HepG2 (cell line): ENCODE measurements around the gene ZNF189. TPM values are rescaled to one million over a fixed set of nuclear protein-coding genes. Genes with fewer than 3 reads are reported as not detected.

ENCODE experiments used
- ATAC-seq: fragments of 200-7000 bp; cut with Tn5 transposase; 3 replicates; pipeline ENCODE4 v1.9.1; 2020; ENCODE audit warnings: mild to moderate bottlenecking, moderate library complexity
- BruUV-seq: library from RNA; stranded (reverse); fragments of 400-500 nt; replicated peaks from 2 replicates; lab custom pipeline; 2021; lab: Mats Ljungman, UMichigan
- CTCF ChIA-PET: fragments of 300-600 bp; formaldehyde crosslinking; extraction: SDS; loops from one replicate; lab custom pipeline; 2021; ENCODE audit warnings: low total read pairs, inconsistent platforms, low intra/inter-chr PET ratio; lab: Yijun Ruan, JAX
- POLR2A ChIA-PET: fragments of 350-600 bp; sonication (Branson Sonifier 250); formaldehyde crosslinking; loops from one replicate; lab custom pipeline; 2020; ENCODE audit warnings: antibody characterized with exemption, inconsistent platforms; lab: Yijun Ruan, JAX
- DNase-seq: peaks from one replicate; pipeline ENCODE4 v3.0.0-alpha.2; 2015; ENCODE audit warnings: low spot score
- FAIRE-seq: peaks from 3 replicates; lab custom pipeline; 2011; peaks lifted over from hg19 to GRCh38; lab: Jason Lieb, UNC
- H2AFZ ChIP-seq: one replicate; pipeline ENCODE4 v1.6.1; 2011; ENCODE audit warnings: low read length, inconsistent platforms
- H3K27ac ChIP-seq: fragments of 300-600 bp; 3 replicates; pipeline ENCODE4 v1.8.0; 2011; ENCODE audit warnings: mixed run types, mild to moderate bottlenecking, mixed read lengths, low read length, inconsistent platforms; ENCODE audit not compliant: insufficient read depth; ENCODE audit errors: extremely low read length
- H3K27me3 ChIP-seq, 2 experiments: fragments of 200-600 bp in 1 of 2; 2 replicates in 1 of 2; 3 replicates in 1 of 2; pipeline versions ENCODE4 v1.6.0 to v1.8.0; 2011; ENCODE audit warnings: low read length in 2 of 2, mild to moderate bottlenecking in 2 of 2, moderate library complexity in 2 of 2, inconsistent platforms in 1 of 2; ENCODE audit not compliant: insufficient read depth in 2 of 2, control insufficient read depth in 1 of 2
- H3K36me3 ChIP-seq, 2 experiments: fragments of 200-600 bp in 1 of 2; replicated peaks in 1 of 2; 2 replicates in 1 of 2; 3 replicates in 1 of 2; pipeline versions ENCODE4 v1.5.1 to v1.8.0; 2011; ENCODE audit warnings: low read length in 2 of 2, inconsistent platforms in 1 of 2; ENCODE audit not compliant: insufficient read depth in 2 of 2, control insufficient read depth in 1 of 2
- H3K4me1 ChIP-seq: 2 replicates; pipeline ENCODE4 v1.5.1; 2012; ENCODE audit warnings: low read length, inconsistent platforms; ENCODE audit not compliant: insufficient read depth
- H3K4me2 ChIP-seq: 2 replicates; pipeline ENCODE4 v1.6.0; 2011; ENCODE audit warnings: low read depth, low read length, inconsistent platforms
- H3K4me3 ChIP-seq, 3 experiments: fragments of 200-600 bp in 1 of 3; sonication (generic), shearing (Covaris generic) in 1 of 3; replicated peaks in 1 of 3; 2 replicates each; pipeline ENCODE4 v1.5.1; 2011 to 2016; ENCODE audit warnings: low read length in 3 of 3, inconsistent platforms in 2 of 3, low read depth in 2 of 3, mild to moderate bottlenecking in 2 of 3, control low read depth in 1 of 3, mixed read lengths in 1 of 3; ENCODE audit not compliant: insufficient read depth in 1 of 3
- H3K79me2 ChIP-seq: one replicate; pipeline ENCODE4 v1.6.1; 2011; ENCODE audit warnings: low read length, inconsistent platforms; ENCODE audit not compliant: insufficient read depth
- H3K9ac ChIP-seq: 2 replicates; pipeline ENCODE4 v1.6.0; 2011; ENCODE audit warnings: mild to moderate bottlenecking, low read depth, low read length, inconsistent platforms; ENCODE audit not compliant: insufficient read depth
- H3K9me3 ChIP-seq: 2 replicates; pipeline ENCODE4 v1.5.1; 2012; ENCODE audit warnings: mild to moderate bottlenecking, low read length
- H4K20me1 ChIP-seq: 2 replicates; pipeline ENCODE4 v1.6.0; 2011; ENCODE audit warnings: inconsistent platforms, mild to moderate bottlenecking, low read length, moderate library complexity; ENCODE audit not compliant: insufficient read depth
- BRCA1 ChIP-seq: sonication (generic); formaldehyde crosslinking; IDR thresholded peaks from 2 replicates; pipeline ENCODE4 v1.4.0; 2020; ENCODE audit warnings: missing genetic modification reagents
- PAX8 ChIP-seq: sonication (generic); formaldehyde crosslinking; IDR thresholded peaks from 2 replicates; pipeline ENCODE4 v1.8.0; 2022; ENCODE audit warnings: mild to moderate bottlenecking, missing genetic modification reagents, borderline replicate concordance
- SALL1 ChIP-seq: sonication (generic); formaldehyde crosslinking; IDR thresholded peaks from 2 replicates; pipeline ENCODE4 v1.8.0; 2022; ENCODE audit warnings: mild to moderate bottlenecking, missing genetic modification reagents
- U2AF2 ChIP-seq: fragments of 200-400 bp; formaldehyde crosslinking; IDR thresholded peaks from 2 replicates; pipeline ENCODE4 v1.6.1; 2017; ENCODE audit warnings: low read depth, mild to moderate bottlenecking, low read length
- ZMYM4 ChIP-seq: sonication (generic); formaldehyde crosslinking; IDR thresholded peaks from 2 replicates; pipeline ENCODE4 v1.8.1; 2023; ENCODE audit warnings: mild to moderate bottlenecking, missing genetic modification reagents
- ZNF180 ChIP-seq: sonication (generic); formaldehyde crosslinking; IDR thresholded peaks from 2 replicates; pipeline ENCODE4 v1.4.0; 2020; ENCODE audit warnings: low read depth, missing genetic modification reagents, borderline replicate concordance
- WGBS: methylation state at CpG from one replicate; pipeline ENCODE4 v1.1.6; 2017; ENCODE audit warnings: low lambda C conversion rate; 5-methylcytosine and 5-hydroxymethylcytosine counted together
- in situ Hi-C: cut with HindIII; loops from 2 replicates; pipeline ENCODE4 v1.10.0; 2017; ENCODE audit warnings: low pct_unique_long_range_greater_than_20kb; ENCODE audit not compliant: extremely low pct_ligation_motif_present
- intact Hi-C: fragments of 100-400 bp; cut with micrococcal nuclease; formaldehyde crosslinking; loops from one replicate; pipeline ENCODE4 v1.10.0; 2022; ENCODE audit not compliant: unreplicated experiment
- polyA plus RNA-seq, 8 experiments: library from polyadenylated mRNA; depleted of rRNA in 3 of 8; stranded (reverse) in 7 of 8; unstranded in 1 of 8; fragments of >200 nt; fragmentation: Illumina TruSeq in 4 of 8; extraction: Trizol in 4 of 8; gene quantifications; 2 replicates each; pipeline versions ENCODE4 v1.2.1 to v1.2.3, GENCODE V29; 2011 to 2016; ENCODE audit warnings: low read depth in 4 of 8, missing spikeins in 1 of 8, mixed read lengths in 1 of 8; ENCODE audit not compliant: insufficient read depth in 1 of 8
- total RNA-seq, 5 experiments: library from RNA; depleted of rRNA; stranded (reverse); fragments of >200 nt; fragmentation: Illumina TruSeq; extraction: Trizol; gene quantifications; 2 replicates each; pipeline ENCODE4 v1.2.3, GENCODE V29; 2016; ENCODE audit warnings: low read depth in 1 of 5
- TF ChIP-seq, protein P1 (sequence below): sonication (generic); formaldehyde crosslinking; IDR thresholded peaks from 2 replicates; pipeline ENCODE4 v1.4.0; 2020; ENCODE audit warnings: missing genetic modification reagents
- TF ChIP-seq, protein P2 (sequence below): sonication (generic); formaldehyde crosslinking; IDR thresholded peaks from 2 replicates; pipeline ENCODE4 v1.5.1; 2020; ENCODE audit warnings: mild to moderate bottlenecking, missing genetic modification reagents, moderate library complexity

Gene ZNF189
- total and polyA plus RNA-seq, 2 of the 13 experiments (the other 11 are each of a cell fraction or from before 2014, with no cell fraction given): 8.4 to 50.0 TPM

DNA sequence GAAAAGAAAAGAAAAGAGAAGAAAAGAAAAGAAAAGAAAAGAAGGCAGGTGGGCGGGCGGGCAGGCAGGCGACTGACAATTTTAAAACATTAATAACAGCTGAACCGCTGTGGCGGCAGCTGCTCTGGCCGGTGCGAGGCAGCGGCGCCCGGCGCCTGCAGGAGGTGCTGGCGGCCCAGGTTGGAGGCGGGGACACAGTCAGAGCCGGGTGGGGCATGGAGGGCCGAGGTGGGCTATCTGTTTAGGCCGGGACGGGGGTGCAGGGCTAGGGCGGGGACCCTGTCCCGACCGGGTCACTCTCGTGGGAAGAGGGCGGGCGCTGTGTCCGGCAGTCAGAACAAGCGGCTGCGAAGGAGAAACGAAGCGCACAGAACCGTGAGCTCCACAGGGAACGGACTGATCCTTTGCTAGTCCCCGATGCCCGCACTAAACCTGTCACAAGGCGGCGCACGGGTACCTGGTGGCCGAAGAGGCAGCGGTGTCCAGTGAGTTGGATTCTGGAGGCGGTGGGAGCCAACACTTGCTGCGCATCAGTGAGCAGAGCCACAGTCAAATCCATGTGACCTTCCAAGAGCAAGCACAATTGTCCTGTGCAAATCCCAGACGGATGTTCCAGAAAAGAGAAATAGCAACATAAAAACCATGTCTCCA lies 50.5 kb downstream of the ZNF189 start:
- FAIRE-seq (no peak), DNase-seq (no peak), ATAC-seq (no peak)
- Histone ChIP-seq H3K36me3 (no peaks in the 10 kb centered on the region), H3K4me3 (no peak overlapping the region), H3K9ac (no peak overlapping the region), H3K4me1 (peaks cover 40% of the 10 kb centered on the region), H3K4me2 (no peak overlapping the region), H4K20me1 (no peaks in the 10 kb centered on the region), H3K79me2 (no peaks in the 10 kb centered on the region), H3K27ac (no peak overlapping the region), H3K9me3 (peaks cover 36% of the 10 kb centered on the region), H2AFZ (no peak overlapping the region), H3K27me3 (no peaks in the 10 kb centered on the region)
- BruUV-seq: no TSS peak
- intact Hi-C loops: no loop called here
- TF ChIP-seq ZMYM4 (CRISPR knock-in tag) (peak; percentile 28; the same call in 1 of the 2 replicates), SALL1 (CRISPR knock-in tag) (peak; percentile 14; the same call in 1 of the 2 replicates), U2AF2 (0 out of 2 replicates have a peak, but pooled peaks have one; percentile 47), BRCA1 (CRISPR knock-in tag) (no peak), ZNF180 (CRISPR knock-in tag) (0 out of 2 replicates have a peak, but pooled peaks have one; percentile 28), PAX8 (CRISPR knock-in tag) (no peak)
- TF ChIP-seq, protein P1, sequence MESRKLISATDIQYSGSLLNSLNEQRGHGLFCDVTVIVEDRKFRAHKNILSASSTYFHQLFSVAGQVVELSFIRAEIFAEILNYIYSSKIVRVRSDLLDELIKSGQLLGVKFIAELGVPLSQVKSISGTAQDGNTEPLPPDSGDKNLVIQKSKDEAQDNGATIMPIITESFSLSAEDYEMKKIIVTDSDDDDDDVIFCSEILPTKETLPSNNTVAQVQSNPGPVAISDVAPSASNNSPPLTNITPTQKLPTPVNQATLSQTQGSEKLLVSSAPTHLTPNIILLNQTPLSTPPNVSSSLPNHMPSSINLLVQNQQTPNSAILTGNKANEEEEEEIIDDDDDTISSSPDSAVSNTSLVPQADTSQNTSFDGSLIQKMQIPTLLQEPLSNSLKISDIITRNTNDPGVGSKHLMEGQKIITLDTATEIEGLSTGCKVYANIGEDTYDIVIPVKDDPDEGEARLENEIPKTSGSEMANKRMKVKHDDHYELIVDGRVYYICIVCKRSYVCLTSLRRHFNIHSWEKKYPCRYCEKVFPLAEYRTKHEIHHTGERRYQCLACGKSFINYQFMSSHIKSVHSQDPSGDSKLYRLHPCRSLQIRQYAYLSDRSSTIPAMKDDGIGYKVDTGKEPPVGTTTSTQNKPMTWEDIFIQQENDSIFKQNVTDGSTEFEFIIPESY (CRISPR knock-in tag): peak; percentile 86
- TF ChIP-seq, protein P2, sequence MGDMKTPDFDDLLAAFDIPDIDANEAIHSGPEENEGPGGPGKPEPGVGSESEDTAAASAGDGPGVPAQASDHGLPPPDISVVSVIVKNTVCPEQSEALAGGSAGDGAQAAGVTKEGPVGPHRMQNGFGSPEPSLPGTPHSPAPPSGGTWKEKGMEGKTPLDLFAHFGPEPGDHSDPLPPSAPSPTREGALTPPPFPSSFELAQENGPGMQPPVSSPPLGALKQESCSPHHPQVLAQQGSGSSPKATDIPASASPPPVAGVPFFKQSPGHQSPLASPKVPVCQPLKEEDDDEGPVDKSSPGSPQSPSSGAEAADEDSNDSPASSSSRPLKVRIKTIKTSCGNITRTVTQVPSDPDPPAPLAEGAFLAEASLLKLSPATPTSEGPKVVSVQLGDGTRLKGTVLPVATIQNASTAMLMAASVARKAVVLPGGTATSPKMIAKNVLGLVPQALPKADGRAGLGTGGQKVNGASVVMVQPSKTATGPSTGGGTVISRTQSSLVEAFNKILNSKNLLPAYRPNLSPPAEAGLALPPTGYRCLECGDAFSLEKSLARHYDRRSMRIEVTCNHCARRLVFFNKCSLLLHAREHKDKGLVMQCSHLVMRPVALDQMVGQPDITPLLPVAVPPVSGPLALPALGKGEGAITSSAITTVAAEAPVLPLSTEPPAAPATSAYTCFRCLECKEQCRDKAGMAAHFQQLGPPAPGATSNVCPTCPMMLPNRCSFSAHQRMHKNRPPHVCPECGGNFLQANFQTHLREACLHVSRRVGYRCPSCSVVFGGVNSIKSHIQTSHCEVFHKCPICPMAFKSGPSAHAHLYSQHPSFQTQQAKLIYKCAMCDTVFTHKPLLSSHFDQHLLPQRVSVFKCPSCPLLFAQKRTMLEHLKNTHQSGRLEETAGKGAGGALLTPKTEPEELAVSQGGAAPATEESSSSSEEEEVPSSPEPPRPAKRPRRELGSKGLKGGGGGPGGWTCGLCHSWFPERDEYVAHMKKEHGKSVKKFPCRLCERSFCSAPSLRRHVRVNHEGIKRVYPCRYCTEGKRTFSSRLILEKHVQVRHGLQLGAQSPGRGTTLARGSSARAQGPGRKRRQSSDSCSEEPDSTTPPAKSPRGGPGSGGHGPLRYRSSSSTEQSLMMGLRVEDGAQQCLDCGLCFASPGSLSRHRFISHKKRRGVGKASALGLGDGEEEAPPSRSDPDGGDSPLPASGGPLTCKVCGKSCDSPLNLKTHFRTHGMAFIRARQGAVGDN (CRISPR knock-in tag): peak; percentile 39
- ChIA-PET CTCF (no interaction called here), POLR2A (no interaction called here)
- WGBS: 96% methylated on average over 40 of the region's 40 CpGs
- in situ Hi-C loops: no loop called here
